GM18870 (cell line): Measurements from ENCODE around the gene GLI2.

Source experiments
- ATAC-seq: cut with Tn5 transposase; IDR thresholded peaks from one replicate; pipeline ENCODE4 v1.9.1; 2021; ENCODE audit warnings: moderate library complexity; ENCODE audit not compliant: unreplicated experiment

The GLI2 gene

GRCh38 chr2:120769076-120769786, 33.6 kb downstream of the GLI2 start:
- no peak for ATAC-seq

GRCh38 chr2:120769787-120770120, 34.1 kb downstream of the GLI2 start:
- no peak for ATAC-seq

- no peak for ATAC-seq
These were observed 34.5 kb downstream of the GLI2 start for GRCh38 chr2:120770176-120770575.

GRCh38 chr2:120770641-120771040, 35.0 kb downstream of the GLI2 start:
- no peak for ATAC-seq

- ATAC-seq, result no peak
These were observed 35.6 kb downstream of the GLI2 start for GRCh38 chr2:120771111-120771780.

GRCh38 chr2:120771781-120772208, 36.1 kb downstream of the GLI2 start:
- no peak for ATAC-seq

- ATAC-seq, result no peak
These were observed 36.6 kb downstream of the GLI2 start for GRCh38 chr2:120772261-120772660.

- ATAC-seq, result no peak
These were observed 37.6 kb downstream of the GLI2 start for GRCh38 chr2:120773186-120773800.

GRCh38 chr2:120774557-120775160, 39.0 kb downstream of the GLI2 start:
- ATAC-seq, result no peak

- ATAC-seq, result no peak
These were observed 39.5 kb downstream of the GLI2 start for GRCh38 chr2:120775194-120775593.

GRCh38 chr2:120775801-120776589, 40.3 kb downstream of the GLI2 start:
- no peak for ATAC-seq

GRCh38 chr2:120776649-120777048, 41.0 kb downstream of the GLI2 start:
- ATAC-seq, result no peak

GRCh38 chr2:120777170-120777751, 41.6 kb downstream of the GLI2 start:
- no peak for ATAC-seq

- no peak for ATAC-seq
These were observed 42.1 kb downstream of the GLI2 start for GRCh38 chr2:120777787-120778186.

GRCh38 chr2:120778244-120778643, 42.6 kb downstream of the GLI2 start:
- no peak for ATAC-seq

GRCh38 chr2:120779781-120780283, 44.2 kb downstream of the GLI2 start:
- no peak for ATAC-seq

- no peak for ATAC-seq
These were observed 44.7 kb downstream of the GLI2 start for GRCh38 chr2:120780402-120780801.

- ATAC-seq, result no peak
These were observed 47.7 kb downstream of the GLI2 start for GRCh38 chr2:120783371-120783791.

- no peak for ATAC-seq
These were observed 48.3 kb downstream of the GLI2 start for GRCh38 chr2:120783969-120784372.
